HG02870 (cell line): Measurements from ENCODE around the gene DENND4B.

ENCODE experiments used
- ATAC-seq: cut with Tn5 transposase; IDR thresholded peaks from one replicate; pipeline ENCODE4 v1.9.1; 2021; ENCODE audit warnings: mild to moderate bottlenecking, moderate library complexity; ENCODE audit not compliant: unreplicated experiment

The DENND4B gene

DNA sequence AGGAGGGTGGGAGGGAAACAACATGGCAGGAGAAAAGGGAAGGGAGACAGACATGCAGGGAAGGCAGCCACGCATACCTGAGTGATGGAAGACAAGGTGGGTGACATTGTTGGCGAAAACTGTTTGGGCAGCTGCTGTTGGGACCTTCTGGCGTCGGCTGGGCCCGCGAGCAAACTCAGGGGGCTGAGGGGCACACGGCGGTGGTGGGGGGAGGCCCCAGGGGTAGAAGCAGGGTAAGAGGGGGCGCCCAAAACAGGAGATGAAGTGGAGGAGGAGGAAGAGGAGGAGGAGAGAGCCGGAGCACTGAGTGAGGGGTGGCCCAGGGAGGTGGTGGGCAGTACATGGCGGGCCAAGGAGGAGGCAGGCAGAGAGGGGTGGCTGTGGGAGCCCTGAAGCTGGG, 4.7 kb upstream of the DENND4B start:
- ATAC-seq: no peak

DNA sequence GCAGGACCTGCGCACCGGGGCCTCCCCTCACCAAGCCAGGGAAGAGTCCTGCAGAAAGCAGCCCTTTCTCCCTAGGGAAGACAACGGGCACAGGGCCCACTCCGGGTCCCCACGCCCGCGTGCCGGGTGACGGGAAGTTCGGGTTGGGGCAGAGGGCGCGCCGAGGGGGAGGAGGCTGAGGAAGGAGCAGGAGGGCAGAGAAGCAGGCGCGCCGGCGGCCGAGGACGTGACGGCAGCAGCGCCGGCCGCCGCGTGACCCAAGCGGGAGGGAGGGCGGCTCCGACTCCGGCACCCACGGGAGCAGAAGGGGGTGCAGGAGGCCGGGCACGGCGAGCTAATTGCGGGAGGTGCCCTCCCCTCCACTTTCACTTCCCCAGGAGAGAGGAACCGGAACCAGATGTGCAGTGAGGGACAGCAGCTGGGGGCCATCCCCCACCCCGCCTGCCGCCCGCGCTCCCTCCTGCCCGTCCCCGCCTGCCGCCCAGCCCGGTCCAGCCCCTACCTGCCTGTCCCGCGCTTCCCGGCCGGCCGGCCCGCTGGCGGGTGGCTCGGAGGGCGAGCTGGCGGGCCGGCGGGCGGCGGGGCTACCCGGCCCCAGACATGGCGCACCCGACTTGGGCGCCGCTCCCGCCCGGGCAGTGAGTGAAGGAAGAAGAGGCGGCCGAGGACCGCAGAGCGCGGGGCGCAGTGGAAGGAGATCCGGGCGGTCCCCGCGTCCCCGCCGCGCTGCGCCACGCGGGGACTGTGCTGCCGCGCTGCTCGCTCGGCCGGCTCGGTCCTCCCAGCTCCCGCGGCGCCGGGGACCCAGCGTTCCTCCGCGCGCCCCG, 510 bp downstream of the DENND4B start:
- peak; percentile 58 for ATAC-seq

DNA sequence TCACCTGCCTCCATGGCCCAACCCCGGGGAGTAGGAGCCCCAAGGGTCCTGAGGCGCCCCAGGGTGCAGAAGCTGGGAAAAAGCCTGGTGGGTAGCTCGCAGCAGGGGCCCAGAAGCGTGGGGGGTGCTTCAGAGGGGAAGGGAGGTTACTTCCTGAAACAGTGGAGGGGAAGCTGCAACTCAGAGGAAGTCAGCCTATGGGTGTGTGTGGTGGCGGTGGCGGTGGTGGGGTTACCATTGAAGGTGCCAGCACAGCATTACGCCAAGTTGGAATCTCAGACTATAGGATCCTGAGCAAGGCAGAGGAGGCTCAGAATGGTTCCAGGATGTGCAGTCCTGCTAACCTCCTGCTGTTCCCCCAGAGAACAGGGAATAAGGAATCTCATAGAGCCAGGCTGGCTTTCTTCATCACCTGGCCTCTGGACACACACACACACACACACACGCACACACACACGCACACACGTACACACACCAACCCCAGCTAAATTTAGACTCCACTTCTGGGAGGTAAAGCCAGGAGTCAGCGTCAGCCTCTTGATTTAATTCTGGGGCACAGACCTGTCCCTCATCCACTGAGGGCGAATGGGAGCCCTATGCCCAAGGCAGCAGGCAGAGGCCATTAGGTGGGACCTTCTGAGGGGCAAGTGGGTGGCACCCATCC, 1.3 kb downstream of the DENND4B start:
- no peak for ATAC-seq

DNA sequence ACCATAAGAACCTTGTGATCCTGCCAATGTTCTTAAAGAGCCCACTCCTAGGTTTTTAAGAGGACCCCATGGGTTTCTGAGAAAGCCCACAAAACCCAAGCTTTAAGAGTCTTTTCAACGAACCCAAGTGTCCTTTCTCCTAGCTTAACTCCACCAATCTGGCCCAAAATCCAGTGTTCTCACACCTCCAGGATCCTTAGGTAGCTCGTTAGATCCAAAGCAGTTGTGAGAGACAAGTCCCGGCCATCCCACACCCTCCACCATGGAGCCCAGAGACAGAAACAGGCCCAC, 1.7 kb downstream of the DENND4B start:
- ATAC-seq: no peak

DNA sequence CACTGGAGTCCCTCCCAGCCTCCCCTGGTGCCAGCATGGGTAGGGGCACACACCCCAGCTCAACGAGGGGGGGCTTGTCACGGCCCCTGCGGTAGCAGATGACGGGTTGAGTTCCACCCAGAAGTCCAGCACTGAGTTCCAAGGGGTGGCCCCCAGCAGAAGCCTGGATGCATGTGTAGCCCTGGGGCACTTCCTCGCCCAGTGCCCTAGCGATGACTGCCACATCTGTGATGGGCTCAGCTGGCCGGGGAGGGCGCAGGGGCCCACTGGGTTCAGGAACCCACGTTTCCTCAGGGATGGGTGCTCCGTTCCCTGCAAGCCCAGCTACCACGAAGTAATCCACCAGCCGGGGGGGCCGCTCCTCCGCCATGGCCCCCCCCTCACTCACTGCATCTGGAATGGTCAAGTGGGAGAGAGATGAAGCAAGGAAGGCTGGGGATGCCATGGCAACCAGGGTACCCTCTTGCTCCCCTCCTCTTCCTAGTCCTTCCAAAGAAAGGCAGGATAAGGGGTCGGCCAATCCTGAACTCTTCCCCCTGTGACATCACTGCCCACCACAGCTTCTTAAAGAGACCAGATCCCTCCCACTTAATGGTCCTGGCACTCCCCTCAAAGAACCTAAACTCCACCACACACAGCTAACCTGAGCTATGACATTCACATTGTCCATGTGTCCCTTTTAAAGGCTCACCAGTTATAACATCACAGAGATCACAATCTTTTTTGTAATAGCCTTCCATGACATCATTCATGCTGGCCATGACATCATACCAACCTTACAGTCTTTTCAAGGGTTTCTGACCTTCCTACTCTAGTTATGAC, 2.3 kb downstream of the DENND4B start:
- ATAC-seq: no peak

DNA sequence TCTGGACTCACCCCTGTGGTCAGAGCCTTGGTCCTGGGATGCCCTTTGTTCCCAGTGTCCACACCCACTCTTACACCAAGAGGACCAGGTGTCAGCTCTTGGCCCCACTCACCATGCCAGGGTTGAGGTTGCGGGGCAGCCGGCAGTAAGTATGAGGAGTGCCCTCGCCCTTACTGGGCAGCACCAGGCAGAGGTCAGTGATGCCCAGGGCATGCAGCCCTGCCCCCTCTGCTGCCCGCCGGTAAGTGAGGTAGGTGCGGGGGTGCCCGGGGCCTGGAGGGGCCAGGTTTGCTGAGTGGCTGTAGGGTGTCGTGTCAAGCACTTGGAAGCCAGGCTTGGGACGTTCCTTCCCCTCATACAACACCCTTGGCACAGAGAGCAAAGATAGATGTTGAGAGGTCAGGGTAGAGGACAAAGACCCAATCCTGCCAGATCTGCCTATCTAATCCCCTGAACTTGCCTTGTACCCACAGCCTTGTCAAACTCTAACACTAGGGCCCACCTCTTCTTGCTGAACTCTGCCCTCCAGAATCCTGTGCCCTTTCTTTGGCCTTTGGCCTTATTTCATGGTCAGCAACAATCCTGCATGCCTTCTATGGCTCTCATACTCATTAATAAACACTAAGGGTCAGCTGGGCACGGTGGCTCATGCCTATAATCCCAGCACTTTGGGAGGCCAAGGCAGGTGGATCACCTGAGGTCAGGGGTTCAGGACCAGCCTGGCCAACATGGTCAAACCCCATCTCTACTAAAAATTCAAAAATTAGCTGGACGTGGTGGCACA, 3.6 kb downstream of the DENND4B start:
- ATAC-seq: no peak

DNA sequence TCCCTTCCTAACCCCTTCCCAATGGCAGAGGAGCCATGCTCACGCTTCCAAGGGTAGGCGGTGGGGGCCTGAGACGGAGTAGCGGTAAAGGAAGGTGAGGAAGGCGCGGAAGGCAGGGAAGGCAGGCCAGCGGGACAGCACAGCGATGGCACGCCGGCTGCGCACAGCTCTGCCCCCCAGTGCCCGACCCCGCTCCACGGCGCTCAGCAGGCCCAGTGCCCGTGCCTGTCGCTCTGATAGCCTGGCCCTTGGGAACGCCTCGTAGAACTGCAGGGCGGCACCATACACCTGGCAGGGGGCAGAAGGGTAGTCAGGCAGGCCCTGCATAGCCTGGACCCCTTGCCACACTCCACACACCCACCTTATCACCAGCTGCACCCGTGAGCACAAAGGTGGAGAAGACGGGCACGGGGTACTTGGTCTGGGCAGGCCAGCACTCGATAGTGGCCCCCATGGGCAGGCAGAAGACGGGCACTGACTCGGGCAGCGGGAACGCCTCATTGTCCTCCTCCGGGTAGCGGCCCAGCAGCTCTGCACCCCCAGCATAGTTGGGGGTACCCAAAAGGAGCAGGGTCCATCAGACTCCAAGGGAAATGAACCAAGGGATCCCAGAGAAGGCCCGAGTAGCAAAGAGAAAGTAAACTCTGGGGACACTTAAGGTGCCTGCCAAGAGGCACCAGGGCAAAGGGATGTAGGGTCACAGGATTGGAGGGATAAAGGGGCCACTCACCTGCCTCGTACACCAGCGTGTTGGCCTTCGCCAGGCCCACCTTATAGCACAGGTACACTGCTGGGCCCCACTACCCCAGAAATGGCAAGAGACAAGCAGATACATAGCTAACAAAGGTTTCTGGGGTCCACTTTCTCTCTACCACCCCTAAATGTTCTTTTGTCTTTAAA, 4.4 kb downstream of the DENND4B start:
- ATAC-seq: no peak

DNA sequence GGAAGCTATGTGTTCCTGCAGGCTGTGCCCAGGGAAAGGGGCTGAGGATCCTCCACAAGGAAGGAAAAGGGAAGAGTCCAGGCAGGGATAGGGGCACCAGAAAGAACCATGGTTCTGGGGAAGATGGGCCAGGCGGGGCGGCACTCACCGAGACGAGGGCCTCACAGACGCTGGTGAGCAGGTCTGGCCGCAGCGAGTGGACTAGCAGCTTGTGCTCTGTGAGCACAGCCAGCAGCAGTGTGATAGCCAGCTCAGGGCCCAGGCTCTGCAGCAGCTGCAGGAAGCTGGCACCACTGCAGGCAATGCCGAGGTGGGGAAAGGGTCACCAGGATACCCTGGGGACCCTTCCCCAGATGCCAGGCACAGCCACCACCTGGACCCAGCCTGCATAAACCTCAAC, 5.8 kb downstream of the DENND4B start:
- no peak for ATAC-seq

DNA sequence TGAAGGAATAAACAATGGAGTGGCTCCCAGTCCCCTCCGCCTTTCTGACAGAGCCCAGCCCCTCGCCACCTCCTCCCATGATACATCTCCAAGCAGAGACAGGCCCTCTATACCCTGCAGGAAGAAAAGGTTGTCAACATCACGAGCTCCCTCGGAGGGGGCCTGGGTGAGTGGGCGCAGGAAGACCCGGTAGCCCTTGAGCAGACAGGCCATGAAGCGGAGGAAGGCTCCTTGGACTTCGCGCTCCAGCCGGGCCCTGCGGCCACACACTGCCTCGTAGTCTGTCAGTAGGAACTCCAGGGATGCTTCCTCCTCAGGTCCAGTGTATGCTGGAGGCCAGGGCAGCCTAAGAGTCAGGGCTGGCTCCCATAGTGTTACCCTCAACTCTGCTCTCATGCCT, 7.0 kb downstream of the DENND4B start:
- no peak for ATAC-seq

DNA sequence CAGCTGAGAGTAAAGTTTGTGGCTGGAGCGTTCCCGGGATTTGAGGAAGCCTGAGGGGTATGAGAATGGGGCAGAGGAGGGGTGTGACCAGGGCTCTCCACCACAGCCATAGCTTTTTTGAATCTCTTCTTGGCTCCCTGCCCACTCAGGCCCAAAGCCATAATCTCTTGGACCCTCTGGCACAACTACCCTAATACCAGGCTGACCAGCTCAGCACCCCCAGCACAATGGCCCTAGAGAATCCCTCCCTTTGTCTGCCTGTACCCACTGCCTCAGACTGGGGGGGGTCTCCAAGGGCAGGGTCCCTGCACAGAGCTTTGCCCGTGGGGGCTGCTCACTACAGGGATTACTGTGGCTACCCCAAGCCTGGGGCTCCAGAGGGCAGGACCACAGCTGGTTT, 7.5 kb downstream of the DENND4B start:
- no peak for ATAC-seq

DNA sequence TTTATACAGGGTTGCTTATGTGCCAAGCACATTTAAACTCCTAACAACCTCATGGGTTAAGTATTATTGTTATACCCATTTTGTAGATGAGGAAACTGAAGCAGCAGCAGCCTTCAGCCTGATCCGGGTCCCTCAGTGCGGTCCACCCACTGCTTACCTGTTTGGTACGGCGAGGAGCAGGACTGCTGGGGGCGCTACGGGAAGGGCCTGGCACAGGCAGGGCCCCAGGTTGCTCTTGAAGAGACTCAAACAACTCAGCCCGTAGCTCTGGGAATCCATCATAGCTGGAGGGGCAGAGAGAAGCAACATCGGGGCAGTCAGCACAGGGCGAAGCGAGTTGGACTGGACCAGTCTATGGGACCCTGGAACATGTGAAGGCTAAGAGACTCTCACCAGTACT, 9.2 kb downstream of the DENND4B start:
- ATAC-seq: no peak

DNA sequence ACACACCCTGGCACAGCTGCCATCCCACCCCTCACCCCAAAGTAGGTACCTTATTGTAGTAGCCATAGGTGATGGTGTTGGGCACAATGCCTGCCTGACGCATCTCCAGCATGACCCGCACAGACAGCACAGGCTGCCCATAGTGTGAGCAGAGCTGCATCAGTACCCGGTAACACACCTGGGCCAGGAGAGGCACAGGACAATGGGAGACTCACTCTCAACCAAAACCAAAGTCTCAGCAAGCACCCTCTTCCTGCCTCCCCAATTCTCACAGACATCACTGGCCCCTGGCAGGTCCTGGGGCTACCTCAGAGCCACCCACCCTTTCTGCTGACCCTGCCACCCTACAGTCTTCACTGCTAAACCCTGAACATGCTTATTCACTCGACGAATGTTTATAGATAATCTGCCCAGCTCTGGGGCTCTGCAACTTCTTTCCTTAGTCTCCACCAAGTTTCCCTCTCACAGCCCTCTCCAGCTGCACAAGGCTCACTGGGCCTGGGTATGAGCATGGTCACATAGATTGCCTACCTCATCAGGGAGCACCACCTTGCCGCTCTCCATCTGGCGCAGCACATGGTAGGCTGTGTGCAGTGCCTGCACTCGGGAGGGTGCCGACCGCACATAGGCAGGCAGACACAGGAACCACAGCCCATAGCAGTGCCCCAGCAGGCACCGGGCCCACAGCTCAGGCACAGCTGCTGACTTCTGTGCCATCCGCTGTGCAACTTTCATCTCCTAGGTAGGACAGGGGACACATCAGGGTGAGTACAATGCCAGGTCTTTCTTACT, 10.3 kb downstream of the DENND4B start:
- ATAC-seq: no peak

DNA sequence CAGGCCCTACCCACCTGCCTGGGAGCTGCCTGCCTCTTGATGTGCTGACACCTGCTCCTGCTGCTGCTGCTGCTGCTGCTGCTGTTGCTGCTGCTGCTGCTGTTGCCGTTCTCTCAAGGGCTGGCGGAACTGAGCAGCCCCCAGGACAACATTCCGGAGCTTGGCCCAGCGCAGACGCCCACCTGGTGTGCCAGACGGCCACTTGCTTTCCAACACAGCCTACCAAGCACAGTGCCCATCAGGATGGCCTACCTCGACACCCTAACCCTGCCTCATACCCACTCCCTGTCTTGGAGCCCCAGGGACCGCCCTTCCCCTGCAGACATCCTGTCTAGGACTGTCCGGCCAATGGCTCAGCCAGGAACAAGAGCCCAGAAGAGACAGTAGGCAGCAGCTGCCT, 11.8 kb downstream of the DENND4B start:
- ATAC-seq: no peak

DNA sequence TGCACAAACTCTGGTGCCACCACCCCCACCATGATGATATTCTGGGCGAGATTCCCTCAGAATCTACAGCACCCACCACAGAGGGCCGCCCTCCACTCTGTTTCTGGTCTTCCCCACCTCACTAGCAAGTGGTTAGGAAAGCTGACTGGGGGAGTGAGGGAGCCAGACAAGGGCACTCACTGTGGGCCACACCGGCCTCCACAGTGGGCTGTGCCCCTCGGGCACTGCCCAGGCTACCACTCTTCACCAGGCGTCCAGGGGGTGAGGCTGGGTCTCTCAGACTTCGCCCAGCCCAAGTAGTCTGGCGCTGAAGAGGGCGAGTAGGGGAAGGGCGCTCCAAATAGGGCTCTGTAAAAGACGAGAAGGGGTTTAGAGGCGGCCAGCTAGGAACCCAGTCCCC, 12.6 kb downstream of the DENND4B start:
- ATAC-seq: no peak

DNA sequence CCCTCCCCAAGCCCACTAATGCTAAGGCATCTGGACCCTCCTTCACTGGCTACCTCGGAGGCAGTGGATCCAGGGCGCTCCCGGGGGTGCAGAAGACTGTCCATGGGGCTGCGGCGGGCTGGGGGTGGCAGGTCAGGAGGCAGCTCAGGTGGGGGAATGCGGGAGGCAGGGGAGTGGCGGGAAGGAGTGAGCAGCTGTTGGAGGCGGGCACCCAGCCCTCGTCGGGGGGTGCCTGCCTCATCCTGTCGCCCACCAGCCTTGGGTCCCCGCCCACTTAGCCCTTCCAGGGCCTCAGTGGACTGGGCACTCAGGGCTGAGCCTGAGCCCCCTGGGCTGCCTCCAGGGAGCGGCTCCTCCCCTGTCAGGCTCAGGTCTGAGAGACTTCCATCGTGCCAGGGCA, 13.1 kb downstream of the DENND4B start:
- no peak for ATAC-seq

DNA sequence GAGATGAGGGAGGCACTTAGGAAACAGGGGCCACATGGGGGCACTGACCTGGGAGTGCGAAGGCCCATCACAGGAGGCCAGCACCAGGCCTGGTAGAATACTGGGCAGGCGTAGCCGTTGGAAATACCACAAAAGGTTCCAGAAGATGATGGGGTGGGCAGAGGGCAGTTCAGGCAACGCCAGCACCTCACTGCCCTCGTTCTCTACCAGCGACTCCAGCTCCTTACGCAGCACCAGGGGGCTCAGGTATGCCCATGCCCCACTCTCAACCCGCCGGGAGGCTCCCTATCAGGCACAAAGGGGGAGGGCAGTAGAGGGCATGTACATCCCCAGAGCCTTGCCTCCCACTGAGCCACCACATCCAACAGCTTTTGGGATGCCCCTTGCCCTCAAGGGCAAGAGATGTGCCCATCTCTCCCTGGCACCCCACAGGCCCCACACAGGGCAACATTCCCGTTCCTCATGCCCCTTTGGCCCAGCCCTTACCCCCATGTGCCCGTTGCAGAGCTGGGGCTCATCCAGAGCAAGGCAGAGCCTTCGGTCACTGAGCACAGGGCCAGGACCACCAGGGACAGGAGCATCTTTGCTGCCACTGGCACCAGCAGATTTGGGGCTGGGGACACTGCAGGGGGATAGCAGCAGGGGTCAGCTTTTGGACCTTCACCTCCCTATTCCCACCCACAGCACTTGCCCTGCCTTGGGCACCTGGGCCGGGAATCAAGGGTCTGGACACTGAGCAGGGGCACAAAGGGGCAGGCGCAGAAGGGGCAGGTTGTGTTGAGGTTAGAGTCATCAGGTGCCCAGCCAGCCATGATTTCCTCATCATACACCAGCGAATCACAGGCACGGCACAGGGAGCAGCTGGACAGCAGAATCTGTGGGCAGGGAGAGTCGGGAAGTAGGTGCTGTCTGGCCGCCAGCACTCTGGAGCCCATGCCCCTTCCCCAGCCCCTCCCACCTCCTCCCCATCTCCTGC, 14.1 kb downstream of the DENND4B start:
- no peak for ATAC-seq

DNA sequence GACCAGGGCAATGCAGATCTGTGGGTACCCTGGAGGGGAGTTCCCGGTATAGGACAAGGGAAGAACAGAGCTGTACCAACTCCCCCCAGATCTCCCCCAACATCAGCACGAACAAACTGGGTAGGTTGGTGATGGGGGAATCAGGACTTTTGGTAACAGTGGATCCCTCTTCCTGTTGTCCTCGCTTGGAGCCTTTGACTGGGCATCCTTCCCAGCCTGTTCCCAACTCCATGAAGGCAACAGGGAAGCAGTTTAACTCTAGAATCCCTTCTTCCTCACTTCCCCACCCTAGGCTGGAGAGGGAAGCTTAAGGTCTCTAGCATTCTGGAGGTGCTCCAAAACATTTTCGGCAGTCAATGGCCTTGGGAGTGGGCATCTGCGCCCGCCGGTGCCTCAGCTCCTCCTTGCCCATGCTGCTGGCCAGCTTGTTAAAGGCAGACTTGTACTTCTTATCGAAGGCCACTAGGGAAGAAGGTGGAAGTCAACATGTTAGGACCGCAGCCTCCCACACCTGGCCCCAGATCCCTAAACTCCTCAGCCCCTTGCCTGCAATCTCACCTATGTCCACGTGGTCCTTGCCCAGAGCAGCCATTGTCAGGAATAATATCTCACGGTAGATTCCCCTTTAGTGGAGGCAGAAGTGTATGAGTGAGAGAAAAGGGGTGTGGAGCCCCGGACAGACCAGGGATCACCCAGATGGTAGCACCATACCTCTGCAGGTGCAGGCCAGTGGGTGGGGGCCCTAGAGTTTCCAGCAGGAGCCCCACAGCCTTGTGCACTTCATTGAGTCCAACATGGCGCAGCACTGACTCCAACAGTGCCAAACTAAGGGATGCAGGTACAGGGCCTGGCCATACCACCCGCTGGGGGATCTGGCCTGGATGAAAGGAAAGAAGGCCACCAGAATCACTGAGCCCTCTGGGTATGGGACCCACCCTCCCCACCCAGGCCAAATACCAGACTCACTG, 16.3 kb downstream of the DENND4B start:
- ATAC-seq: no peak
